Measurements from ENCODE around the gene DHRS7B. TPM values are rescaled to one million over a fixed set of nuclear protein-coding genes. Genes with fewer than 3 reads are reported as not detected.

Gene DHRS7B
- total RNA-seq, 4 donors from 2014 or later, result 24.3 to 35.1 (median 33.7) TPM

DNA sequence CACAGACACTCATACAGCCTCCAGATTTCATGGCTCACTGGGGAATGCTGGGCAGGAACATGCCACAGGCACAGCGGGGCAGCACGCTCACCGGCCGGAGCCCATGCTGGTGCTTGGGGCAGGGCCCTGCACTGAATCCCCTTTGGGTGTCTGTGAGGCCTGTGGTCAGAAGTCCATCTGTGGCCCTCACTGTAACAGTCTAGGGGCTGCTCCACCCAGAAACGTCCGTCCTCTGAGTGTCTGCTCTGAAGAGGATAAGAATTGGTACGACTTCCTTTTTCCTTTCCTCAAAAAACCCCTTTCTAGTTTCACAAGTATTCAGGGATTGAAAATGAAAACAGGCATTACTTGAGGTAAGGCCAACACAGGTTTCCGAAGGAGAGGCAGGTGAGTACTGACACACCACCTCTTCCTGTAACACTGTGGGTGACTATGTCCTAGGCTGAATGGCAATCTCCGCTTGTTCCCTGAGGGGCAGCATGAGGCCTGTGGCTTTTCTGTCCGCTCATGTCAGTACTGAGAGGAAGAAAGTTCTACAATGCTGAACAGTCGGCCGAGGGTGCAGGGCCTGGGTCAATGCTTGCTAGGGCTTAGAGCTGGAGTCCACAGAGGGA is 44.7 kb downstream of the DHRS7B start:
- WGBS, 2 donors, result 91 to 92% methylated on average over 11 to 12 of the region's 12 CpGs
- H3K36me3 ChIP-seq, result peaks cover 0 to 39% (median 0%) of the 10 kb centered on the region in 3 donors
- TF ChIP-seq POLR2A (IDR thresholded peaks at IDR 0.05) (no peak), EP300 (IDR thresholded peaks at IDR 0.05) (no peak)
- TF ChIP-seq, protein P1, sequence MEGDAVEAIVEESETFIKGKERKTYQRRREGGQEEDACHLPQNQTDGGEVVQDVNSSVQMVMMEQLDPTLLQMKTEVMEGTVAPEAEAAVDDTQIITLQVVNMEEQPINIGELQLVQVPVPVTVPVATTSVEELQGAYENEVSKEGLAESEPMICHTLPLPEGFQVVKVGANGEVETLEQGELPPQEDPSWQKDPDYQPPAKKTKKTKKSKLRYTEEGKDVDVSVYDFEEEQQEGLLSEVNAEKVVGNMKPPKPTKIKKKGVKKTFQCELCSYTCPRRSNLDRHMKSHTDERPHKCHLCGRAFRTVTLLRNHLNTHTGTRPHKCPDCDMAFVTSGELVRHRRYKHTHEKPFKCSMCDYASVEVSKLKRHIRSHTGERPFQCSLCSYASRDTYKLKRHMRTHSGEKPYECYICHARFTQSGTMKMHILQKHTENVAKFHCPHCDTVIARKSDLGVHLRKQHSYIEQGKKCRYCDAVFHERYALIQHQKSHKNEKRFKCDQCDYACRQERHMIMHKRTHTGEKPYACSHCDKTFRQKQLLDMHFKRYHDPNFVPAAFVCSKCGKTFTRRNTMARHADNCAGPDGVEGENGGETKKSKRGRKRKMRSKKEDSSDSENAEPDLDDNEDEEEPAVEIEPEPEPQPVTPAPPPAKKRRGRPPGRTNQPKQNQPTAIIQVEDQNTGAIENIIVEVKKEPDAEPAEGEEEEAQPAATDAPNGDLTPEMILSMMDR (IDR thresholded peaks at IDR 0.05), result no peak
- no peak overlapping the region for H3K27ac ChIP-seq
- no peaks in the 10 kb centered on the region for H3K27me3 ChIP-seq
- DNase-seq (ENCODE audit: low spot score in 2 of 2), result no peak
- H3K9me3 ChIP-seq, result no peaks in the 10 kb centered on the region
- H3K4me3 ChIP-seq, result no peak overlapping the region
- H3K4me1 ChIP-seq, result peaks cover 0 to 51% (median 13%) of the 10 kb centered on the region in 4 donors

DNA sequence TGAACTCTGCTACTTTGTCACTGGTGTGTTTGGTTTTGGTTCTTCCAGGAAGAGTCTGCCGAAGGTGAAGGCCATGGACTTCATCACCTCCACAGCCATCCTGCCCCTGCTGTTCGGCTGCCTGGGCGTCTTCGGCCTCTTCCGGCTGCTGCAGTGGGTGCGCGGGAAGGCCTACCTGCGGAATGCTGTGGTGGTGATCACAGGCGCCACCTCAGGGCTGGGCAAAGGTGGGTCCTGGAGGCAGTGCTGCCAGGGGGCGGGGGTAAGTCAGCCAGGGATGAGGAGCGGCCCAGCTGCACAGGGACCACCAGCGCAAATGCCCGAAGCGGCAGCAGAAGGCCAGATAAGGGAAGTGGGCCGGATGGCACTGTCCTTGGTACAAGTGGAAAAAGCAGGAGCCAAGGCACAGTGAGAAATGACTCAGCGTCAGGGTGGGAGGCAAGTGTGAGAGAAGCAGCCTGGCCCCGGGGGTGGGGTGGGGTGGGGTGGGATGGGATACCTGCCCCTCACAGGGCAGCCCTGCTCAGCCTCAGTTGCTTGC is 45.3 kb downstream of the DHRS7B start:
- Histone ChIP-seq H3K36me3 (peaks cover 0 to 41% (median 0%) of the 10 kb centered on the region in 3 donors), H3K4me1 (peaks cover 0 to 44% (median 10%) of the 10 kb centered on the region in 4 donors), H3K9me3 (no peaks in the 10 kb centered on the region), H3K27me3 (no peaks in the 10 kb centered on the region), H3K27ac (no peak overlapping the region), H3K4me3 (no peak overlapping the region)
- DNase-seq (ENCODE audit: low spot score in 2 of 2), result no peak
- WGBS, 2 donors, result 96 to 99% methylated on average over 17 of the region's 17 CpGs
- no peak for TF ChIP-seq POLR2A (IDR thresholded peaks at IDR 0.05)
- TF ChIP-seq, protein P1 (IDR thresholded peaks at IDR 0.05), result no peak
- TF ChIP-seq EP300 (IDR thresholded peaks at IDR 0.05), result no peak

- no peak for DNase-seq (ENCODE audit: low spot score in 2 of 2)
These were observed 46.1 kb downstream of the DHRS7B start for GRCh38 chr17:21172846-21173245.

GRCh38 chr17:21173543-21173942 is 46.8 kb downstream of the DHRS7B start:
- no peak for TF ChIP-seq POLR2A (IDR thresholded peaks at IDR 0.05)
- TF ChIP-seq, protein P1 (IDR thresholded peaks at IDR 0.05), result no peak
- no peak for TF ChIP-seq EP300 (IDR thresholded peaks at IDR 0.05)
- DNase-seq (ENCODE audit: low spot score in 2 of 2), result no peak
- H3K27ac ChIP-seq, result no peak overlapping the region
- H3K4me3 ChIP-seq, result no peak overlapping the region
- 89 to 100% methylated on average over 1 to 2 of the region's 2 CpGs for WGBS, 2 donors
- H3K36me3 ChIP-seq, result peaks cover 0 to 56% (median 0%) of the 10 kb centered on the region in 3 donors
- no peaks in the 10 kb centered on the region for H3K9me3 ChIP-seq
- peaks cover 0 to 30% (median 3%) of the 10 kb centered on the region in 4 donors for H3K4me1 ChIP-seq
- no peaks in the 10 kb centered on the region for H3K27me3 ChIP-seq

More at GRCh38 chr17:21172846-21173245, 46.1 kb downstream of the DHRS7B start:
- Histone ChIP-seq H3K4me3 (no peak overlapping the region), H3K27me3 (no peaks in the 10 kb centered on the region), H3K27ac (no peak overlapping the region), H3K36me3 (peaks cover 0 to 49% (median 0%) of the 10 kb centered on the region in 3 donors), H3K4me1 (peaks cover 0 to 36% (median 3%) of the 10 kb centered on the region in 4 donors), H3K9me3 (no peaks in the 10 kb centered on the region)
- TF ChIP-seq, protein P1 (IDR thresholded peaks at IDR 0.05), result no peak
- TF ChIP-seq POLR2A (IDR thresholded peaks at IDR 0.05) (no peak), EP300 (IDR thresholded peaks at IDR 0.05) (no peak)
- WGBS, 2 donors, result 96% methylated on average over 6 of the region's 6 CpGs

- DNase-seq (ENCODE audit: low spot score in 2 of 2), result no peak
- no peaks in the 10 kb centered on the region for H3K9me3 ChIP-seq
- H3K27me3 ChIP-seq, result no peaks in the 10 kb centered on the region
- peaks cover 0 to 30% (median 3%) of the 10 kb centered on the region in 4 donors for H3K4me1 ChIP-seq
- H3K36me3 ChIP-seq, result peaks cover 0 to 62% (median 0%) of the 10 kb centered on the region in 3 donors
- WGBS, 2 donors, result 77 to 88% methylated on average over 8 of the region's 8 CpGs
- TF ChIP-seq, protein P1 (IDR thresholded peaks at IDR 0.05), result no peak
- TF ChIP-seq EP300 (IDR thresholded peaks at IDR 0.05) (no peak), POLR2A (IDR thresholded peaks at IDR 0.05) (no peak)
- peak overlapping the region in 2 of 4 donors; percentile 23 to 57 for H3K27ac ChIP-seq
- no peak overlapping the region for H3K4me3 ChIP-seq
These were observed 47.4 kb downstream of the DHRS7B start for GRCh38 chr17:21174186-21174585.

Measured in tibial nerve (tissue), 4 donors.